ENCODE measurements around the gene FIGNL1.
A peak's percentile ranks its signal among the peaks of the same experiment; 100 is the strongest.

Gene FIGNL1

GRCh38 chr7:50405221-50405620 lies 44.9 kb downstream of the FIGNL1 start:
- DNase-seq (ENCODE audit: insufficient read length, low spot score) (no peak), FAIRE-seq (no peak)
- no peak for TF ChIP-seq SPI1 (IDR thresholded peaks at IDR 0.05; ENCODE audit: low read depth, low read length)
- TF ChIP-seq POU2F2 (IDR thresholded peaks at IDR 0.05; ENCODE audit: low read depth, low read length): no peak
- no peak for TF ChIP-seq POLR2A (IDR thresholded peaks at IDR 0.05; ENCODE audit: low read depth, low read length)
- TF ChIP-seq TAF1 (IDR thresholded peaks at IDR 0.05; ENCODE audit: low read depth, low read length): no peak
- no peak for TF ChIP-seq PAX5 (IDR thresholded peaks at IDR 0.05; ENCODE audit: insufficient read depth, low read length, severe bottlenecking)
- no peak for TF ChIP-seq POLR2AphosphoS5 (IDR thresholded peaks at IDR 0.05; ENCODE audit: low read depth, low read length)

GRCh38 chr7:50404392-50404791 lies 45.8 kb downstream of the FIGNL1 start:
- peak; percentile 61 for FAIRE-seq
- TF ChIP-seq POLR2A (IDR thresholded peaks at IDR 0.05; ENCODE audit: low read depth, low read length) (no peak), POLR2AphosphoS5 (IDR thresholded peaks at IDR 0.05; ENCODE audit: low read depth, low read length) (no peak), POU2F2 (IDR thresholded peaks at IDR 0.05; ENCODE audit: low read depth, low read length) (no peak), PAX5 (IDR thresholded peaks at IDR 0.05; ENCODE audit: insufficient read depth, low read length, severe bottlenecking) (no peak), SPI1 (IDR thresholded peaks at IDR 0.05; ENCODE audit: low read depth, low read length) (no peak), TAF1 (IDR thresholded peaks at IDR 0.05; ENCODE audit: low read depth, low read length) (no peak)
- DNase-seq (ENCODE audit: insufficient read length, low spot score): no peak

- DNase-seq (ENCODE audit: insufficient read length, low spot score) (no peak), FAIRE-seq (no peak)
- TF ChIP-seq PAX5 (IDR thresholded peaks at IDR 0.05; ENCODE audit: insufficient read depth, low read length, severe bottlenecking): no peak
- TF ChIP-seq TAF1 (IDR thresholded peaks at IDR 0.05; ENCODE audit: low read depth, low read length): no peak
- no peak for TF ChIP-seq POU2F2 (IDR thresholded peaks at IDR 0.05; ENCODE audit: low read depth, low read length)
Measured at GRCh38 chr7:50400114-50400513, 50.0 kb downstream of the FIGNL1 start.

- FAIRE-seq (no peak), DNase-seq (ENCODE audit: insufficient read length, low spot score) (no peak)
- TF ChIP-seq PAX5 (IDR thresholded peaks at IDR 0.05; ENCODE audit: insufficient read depth, low read length, severe bottlenecking): no peak
- no peak for TF ChIP-seq TAF1 (IDR thresholded peaks at IDR 0.05; ENCODE audit: low read depth, low read length)
- no peak for TF ChIP-seq POLR2A (IDR thresholded peaks at IDR 0.05; ENCODE audit: low read depth, low read length)
- no peak for TF ChIP-seq SPI1 (IDR thresholded peaks at IDR 0.05; ENCODE audit: low read depth, low read length)
- TF ChIP-seq POLR2AphosphoS5 (IDR thresholded peaks at IDR 0.05; ENCODE audit: low read depth, low read length): no peak
- no peak for TF ChIP-seq POU2F2 (IDR thresholded peaks at IDR 0.05; ENCODE audit: low read depth, low read length)
Measured at GRCh38 chr7:50399635-50400034, 50.5 kb downstream of the FIGNL1 start.

GRCh38 chr7:50399206-50399605 lies 50.9 kb downstream of the FIGNL1 start:
- no peak for FAIRE-seq
- no peak for DNase-seq (ENCODE audit: insufficient read length, low spot score)
- TF ChIP-seq POLR2AphosphoS5 (IDR thresholded peaks at IDR 0.05; ENCODE audit: low read depth, low read length) (no peak), TAF1 (IDR thresholded peaks at IDR 0.05; ENCODE audit: low read depth, low read length) (no peak), SPI1 (IDR thresholded peaks at IDR 0.05; ENCODE audit: low read depth, low read length) (no peak), POU2F2 (IDR thresholded peaks at IDR 0.05; ENCODE audit: low read depth, low read length) (no peak), POLR2A (IDR thresholded peaks at IDR 0.05; ENCODE audit: low read depth, low read length) (no peak), PAX5 (IDR thresholded peaks at IDR 0.05; ENCODE audit: insufficient read depth, low read length, severe bottlenecking) (no peak)

- FAIRE-seq (peak; percentile 78), DNase-seq (ENCODE audit: insufficient read length, low spot score) (no peak)
- no peak for TF ChIP-seq POLR2A (IDR thresholded peaks at IDR 0.05; ENCODE audit: low read depth, low read length)
- no peak for TF ChIP-seq PAX5 (IDR thresholded peaks at IDR 0.05; ENCODE audit: insufficient read depth, low read length, severe bottlenecking)
- no peak for TF ChIP-seq TAF1 (IDR thresholded peaks at IDR 0.05; ENCODE audit: low read depth, low read length)
- no peak for TF ChIP-seq POLR2AphosphoS5 (IDR thresholded peaks at IDR 0.05; ENCODE audit: low read depth, low read length)
- no peak for TF ChIP-seq SPI1 (IDR thresholded peaks at IDR 0.05; ENCODE audit: low read depth, low read length)
- no peak for TF ChIP-seq POU2F2 (IDR thresholded peaks at IDR 0.05; ENCODE audit: low read depth, low read length)
Measured at GRCh38 chr7:50397971-50398324, 52.2 kb downstream of the FIGNL1 start.

GRCh38 chr7:50397320-50397970 lies 52.7 kb downstream of the FIGNL1 start:
- no peak for TF ChIP-seq SPI1 (IDR thresholded peaks at IDR 0.05; ENCODE audit: low read depth, low read length)
- TF ChIP-seq PAX5 (IDR thresholded peaks at IDR 0.05; ENCODE audit: insufficient read depth, low read length, severe bottlenecking): peak; percentile 83
- DNase-seq (ENCODE audit: insufficient read length, low spot score) (no peak), FAIRE-seq (peak; percentile 89)

- peak; percentile 16 for FAIRE-seq
- no peak for DNase-seq (ENCODE audit: insufficient read length, low spot score)
- TF ChIP-seq TAF1 (IDR thresholded peaks at IDR 0.05; ENCODE audit: low read depth, low read length) (no peak), POLR2A (IDR thresholded peaks at IDR 0.05; ENCODE audit: low read depth, low read length) (no peak), SPI1 (IDR thresholded peaks at IDR 0.05; ENCODE audit: low read depth, low read length) (no peak), POLR2AphosphoS5 (IDR thresholded peaks at IDR 0.05; ENCODE audit: low read depth, low read length) (no peak), POU2F2 (IDR thresholded peaks at IDR 0.05; ENCODE audit: low read depth, low read length) (no peak), PAX5 (IDR thresholded peaks at IDR 0.05; ENCODE audit: insufficient read depth, low read length, severe bottlenecking) (no peak)
Measured at GRCh38 chr7:50396856-50397255, 53.3 kb downstream of the FIGNL1 start.

- DNase-seq (ENCODE audit: insufficient read length, low spot score) (no peak), FAIRE-seq (peak; percentile 68)
- no peak for TF ChIP-seq PAX5 (IDR thresholded peaks at IDR 0.05; ENCODE audit: insufficient read depth, low read length, severe bottlenecking)
- no peak for TF ChIP-seq POU2F2 (IDR thresholded peaks at IDR 0.05; ENCODE audit: low read depth, low read length)
- no peak for TF ChIP-seq POLR2AphosphoS5 (IDR thresholded peaks at IDR 0.05; ENCODE audit: low read depth, low read length)
- TF ChIP-seq SPI1 (IDR thresholded peaks at IDR 0.05; ENCODE audit: low read depth, low read length): no peak
- no peak for TF ChIP-seq TAF1 (IDR thresholded peaks at IDR 0.05; ENCODE audit: low read depth, low read length)
- TF ChIP-seq POLR2A (IDR thresholded peaks at IDR 0.05; ENCODE audit: low read depth, low read length): no peak
Measured at GRCh38 chr7:50394315-50394714, 55.8 kb downstream of the FIGNL1 start.
